Parathyroid adenoma (tissue), 2 donors: Measurements from ENCODE around the gene CNTNAP2.

Experiments
- H2AFZ ChIP-seq: fragments of 300-600 bp; sonication (generic); one replicate; pipeline ENCODE4 v1.7.0; 2017; ENCODE audit warnings: antibody characterized with exemption, mild to moderate bottlenecking
- H3K27ac ChIP-seq: fragments of 300-600 bp; sonication (generic); one replicate; pipeline ENCODE4 v1.7.0; 2017
- H3K27me3 ChIP-seq: fragments of 300-600 bp; sonication (generic); one replicate; pipeline ENCODE4 v1.7.0; 2017; ENCODE audit warnings: low read length; ENCODE audit not compliant: control insufficient read depth, insufficient read depth
- H3K36me3 ChIP-seq: fragments of 300-600 bp; sonication (generic); one replicate; pipeline ENCODE4 v1.7.0; 2017; ENCODE audit warnings: low read length; ENCODE audit not compliant: control insufficient read depth, insufficient read depth
- H3K4me1 ChIP-seq: fragments of 300-600 bp; sonication (generic); one replicate; pipeline ENCODE4 v1.7.0; 2017; ENCODE audit warnings: control low read depth
- H3K4me2 ChIP-seq: fragments of 300-600 bp; sonication (generic); one replicate; pipeline ENCODE4 v1.7.0; 2017; ENCODE audit warnings: low read length
- H3K4me3 ChIP-seq: fragments of 300-600 bp; sonication (generic); one replicate; pipeline ENCODE4 v1.7.0; 2017; ENCODE audit warnings: low read depth, low read length
- H3K79me2 ChIP-seq: fragments of 300-600 bp; sonication (generic); one replicate; pipeline ENCODE4 v1.7.0; 2017; ENCODE audit warnings: control low read depth
- H3K9ac ChIP-seq: fragments of 300-600 bp; sonication (generic); one replicate; pipeline ENCODE4 v1.7.0; 2017; ENCODE audit warnings: mild to moderate bottlenecking
- H3K9me3 ChIP-seq: fragments of 300-600 bp; sonication (generic); one replicate; pipeline ENCODE4 v1.7.0; 2017; ENCODE audit warnings: low read length; ENCODE audit not compliant: control insufficient read depth
- TF ChIP-seq, protein P1 (sequence below): fragments of 300-600 bp; sonication (generic); IDR thresholded peaks from one replicate; pipeline ENCODE4 v1.7.0; 2017; ENCODE audit warnings: antibody characterized with exemption, mild to moderate bottlenecking
- donor health status: primary hyperparathyroidism.

The CNTNAP2 gene

DNA sequence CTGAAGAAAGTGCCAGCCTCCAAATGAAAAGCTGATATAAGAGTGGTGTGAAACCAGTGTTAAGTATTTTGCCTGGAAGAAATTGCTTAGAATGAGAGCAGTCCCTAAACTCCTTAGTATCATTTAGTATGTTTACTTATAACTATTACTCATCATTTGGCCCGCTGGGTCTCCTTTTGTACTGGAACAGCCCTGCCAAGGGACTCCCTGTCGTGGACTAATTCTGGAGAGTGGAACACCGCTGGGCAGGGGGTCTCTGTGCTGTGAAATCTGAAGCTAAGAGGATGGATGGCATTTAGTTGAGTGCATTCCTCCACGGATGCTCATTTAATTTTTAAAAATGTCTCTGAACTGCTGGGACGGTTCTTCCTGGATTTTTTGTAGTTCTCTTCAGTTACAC lies 1584.1 kb downstream of the CNTNAP2 start:
- TF ChIP-seq, protein P1, sequence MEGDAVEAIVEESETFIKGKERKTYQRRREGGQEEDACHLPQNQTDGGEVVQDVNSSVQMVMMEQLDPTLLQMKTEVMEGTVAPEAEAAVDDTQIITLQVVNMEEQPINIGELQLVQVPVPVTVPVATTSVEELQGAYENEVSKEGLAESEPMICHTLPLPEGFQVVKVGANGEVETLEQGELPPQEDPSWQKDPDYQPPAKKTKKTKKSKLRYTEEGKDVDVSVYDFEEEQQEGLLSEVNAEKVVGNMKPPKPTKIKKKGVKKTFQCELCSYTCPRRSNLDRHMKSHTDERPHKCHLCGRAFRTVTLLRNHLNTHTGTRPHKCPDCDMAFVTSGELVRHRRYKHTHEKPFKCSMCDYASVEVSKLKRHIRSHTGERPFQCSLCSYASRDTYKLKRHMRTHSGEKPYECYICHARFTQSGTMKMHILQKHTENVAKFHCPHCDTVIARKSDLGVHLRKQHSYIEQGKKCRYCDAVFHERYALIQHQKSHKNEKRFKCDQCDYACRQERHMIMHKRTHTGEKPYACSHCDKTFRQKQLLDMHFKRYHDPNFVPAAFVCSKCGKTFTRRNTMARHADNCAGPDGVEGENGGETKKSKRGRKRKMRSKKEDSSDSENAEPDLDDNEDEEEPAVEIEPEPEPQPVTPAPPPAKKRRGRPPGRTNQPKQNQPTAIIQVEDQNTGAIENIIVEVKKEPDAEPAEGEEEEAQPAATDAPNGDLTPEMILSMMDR = no peak
- Histone ChIP-seq H3K9ac (no peak overlapping the region), H3K4me3 (no peak overlapping the region), H2AFZ (no peak overlapping the region), H3K4me2 (no peak overlapping the region), H3K79me2 (no peaks in the 10 kb centered on the region), H3K36me3 (no peaks in the 10 kb centered on the region), H3K4me1 (no peaks in the 10 kb centered on the region), H3K27me3 (no peaks in the 10 kb centered on the region), H3K27ac (no peak overlapping the region), H3K9me3 (no peaks in the 10 kb centered on the region)

GRCh38 chr7:147707926-147708325 lies 1591.3 kb downstream of the CNTNAP2 start:
- H3K9ac ChIP-seq = no peak overlapping the region
- TF ChIP-seq, protein P1 = no peak
- no peaks in the 10 kb centered on the region for H3K79me2 ChIP-seq
- H3K4me3 ChIP-seq = no peak overlapping the region
- no peak overlapping the region for H3K27ac ChIP-seq
- H3K27me3 ChIP-seq = no peaks in the 10 kb centered on the region
- no peak overlapping the region for H3K4me2 ChIP-seq
- H3K36me3 ChIP-seq = no peaks in the 10 kb centered on the region
- no peaks in the 10 kb centered on the region for H3K4me1 ChIP-seq
- H3K9me3 ChIP-seq = no peaks in the 10 kb centered on the region
- H2AFZ ChIP-seq = no peak overlapping the region

DNA sequence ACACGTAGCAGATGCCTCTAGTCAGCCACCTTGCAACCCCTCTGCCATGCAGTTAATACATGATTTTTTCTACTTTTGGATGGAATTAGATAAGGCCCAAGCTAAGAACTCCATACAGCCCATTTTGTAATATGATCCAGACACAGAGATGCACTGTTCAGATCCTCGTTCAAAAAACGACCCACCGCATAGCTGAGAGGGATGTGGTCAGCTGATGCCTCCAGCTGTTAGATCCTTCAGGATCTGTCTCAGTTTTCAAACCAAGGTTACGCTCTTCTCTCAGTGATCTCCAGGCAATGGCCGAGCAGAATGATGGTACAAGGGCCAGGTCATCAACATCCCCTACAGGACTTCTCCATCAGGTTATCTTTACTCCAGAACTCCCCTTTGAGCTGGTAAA lies 1592.3 kb downstream of the CNTNAP2 start:
- no peaks in the 10 kb centered on the region for H3K9me3 ChIP-seq
- no peak overlapping the region for H3K4me2 ChIP-seq
- H3K9ac ChIP-seq = no peak overlapping the region
- H3K4me3 ChIP-seq = no peak overlapping the region
- no peaks in the 10 kb centered on the region for H3K27me3 ChIP-seq
- TF ChIP-seq, protein P1 = no peak
- H3K27ac ChIP-seq = no peak overlapping the region
- no peaks in the 10 kb centered on the region for H3K4me1 ChIP-seq
- H3K36me3 ChIP-seq = no peaks in the 10 kb centered on the region
- H3K79me2 ChIP-seq = no peaks in the 10 kb centered on the region
- H2AFZ ChIP-seq = no peak overlapping the region

DNA sequence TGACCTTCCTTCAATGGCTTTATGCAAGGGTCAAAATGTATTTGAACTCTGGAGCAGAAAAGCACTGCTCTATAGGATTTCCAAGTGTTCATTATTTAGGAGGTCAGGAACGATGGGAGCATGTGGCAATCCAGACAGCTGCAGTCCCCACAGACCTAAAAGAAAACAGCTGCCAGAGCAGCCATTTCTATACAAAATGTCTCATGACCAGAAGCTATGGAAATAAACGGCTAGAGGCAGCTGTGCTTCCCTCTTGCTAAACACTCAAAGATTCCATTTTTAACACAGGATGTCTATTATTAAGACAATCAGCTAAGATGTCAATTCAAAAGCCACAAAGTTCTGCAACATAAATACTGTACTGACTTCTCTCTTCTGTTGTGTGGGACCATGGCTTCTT lies 1594.8 kb downstream of the CNTNAP2 start:
- Histone ChIP-seq H3K4me3 (no peak overlapping the region), H3K27ac (no peak overlapping the region), H3K79me2 (no peaks in the 10 kb centered on the region), H3K36me3 (no peaks in the 10 kb centered on the region), H3K4me2 (no peak overlapping the region), H3K9me3 (no peaks in the 10 kb centered on the region), H3K27me3 (no peaks in the 10 kb centered on the region), H2AFZ (no peak overlapping the region), H3K4me1 (no peaks in the 10 kb centered on the region), H3K9ac (no peak overlapping the region)
- TF ChIP-seq, protein P1 = no peak

GRCh38 chr7:147721962-147722830 lies 1605.6 kb downstream of the CNTNAP2 start:
- H3K4me3 ChIP-seq = no peak overlapping the region
- no peaks in the 10 kb centered on the region for H3K79me2 ChIP-seq
- no peak overlapping the region for H2AFZ ChIP-seq
- TF ChIP-seq, protein P1 = no peak
- H3K27me3 ChIP-seq = no peaks in the 10 kb centered on the region
- H3K4me1 ChIP-seq = no peaks in the 10 kb centered on the region
- no peak overlapping the region for H3K27ac ChIP-seq
- H3K4me2 ChIP-seq = no peak overlapping the region
- no peaks in the 10 kb centered on the region for H3K9me3 ChIP-seq
- H3K36me3 ChIP-seq = no peaks in the 10 kb centered on the region
- H3K9ac ChIP-seq = no peak overlapping the region
